ENCODE results near the gene SH3GL1.
A peak's percentile ranks its signal among the peaks of the same experiment; 100 is the strongest.
"Not testable (repeated sequence)": the region's sequence is repeated elsewhere in the genome, so short reads cannot be mapped to it uniquely, and the experiment has no call there.

Gene SH3GL1

GRCh38 chr19:4343370-4344307, 56.7 kb downstream of the SH3GL1 start, which contains the start of gene MPND:
Gene MPND, plus strand, starts transcription at chr19:4343562. Its CDS starts 32 bp downstream, at chr19:4343594.
- Mint-ChIP-seq H3K36me3 (ENCODE audit: low read depth) (peaks cover 28% of the 10 kb centered on the region), H3K27ac (peak within 1 kb of the TSS; percentile 97), H3K4me1 (ENCODE audit: low read depth) (peaks cover 28% of the 10 kb centered on the region), H3K27me3 (no peaks in the 10 kb centered on the region), H3K4me3 (peak within 1 kb of the TSS; percentile 90), H3K9me3 (no peaks in the 10 kb centered on the region)
- DNase-seq = peak; percentile 96

- Mint-ChIP-seq H3K9me3 (no peaks in the 10 kb centered on the region), H3K4me3 (peak overlapping the region; percentile 90), H3K27me3 (no peaks in the 10 kb centered on the region), H3K27ac (peak overlapping the region; percentile 97), H3K4me1 (ENCODE audit: low read depth) (peaks cover 35% of the 10 kb centered on the region), H3K36me3 (ENCODE audit: low read depth) (peaks cover 22% of the 10 kb centered on the region)
- peak; percentile 91 for DNase-seq
Measured at GRCh38 chr19:4342615-4343369, 57.6 kb downstream of the SH3GL1 start.

- Mint-ChIP-seq H3K27ac (peak overlapping the region; percentile 97), H3K4me3 (peak overlapping the region; percentile 90), H3K27me3 (no peaks in the 10 kb centered on the region), H3K4me1 (ENCODE audit: low read depth) (peaks cover 36% of the 10 kb centered on the region), H3K9me3 (no peaks in the 10 kb centered on the region), H3K36me3 (ENCODE audit: low read depth) (peaks cover 17% of the 10 kb centered on the region)
- no peak for DNase-seq
Measured at GRCh38 chr19:4342314-4342614, 58.1 kb downstream of the SH3GL1 start.

GRCh38 chr19:4338441-4339355, 61.6 kb downstream of the SH3GL1 start, which contains the start of gene STAP2:
Gene STAP2, minus strand, starts transcription at chr19:4338827. Its CDS starts 74 bp downstream, at chr19:4338753.
- H3K27me3 Mint-ChIP-seq = no peaks in the 10 kb centered on the region
- H3K9me3 Mint-ChIP-seq = peaks cover 8% of the 10 kb centered on the region
- peak within 1 kb of the TSS; percentile 88 for H3K27ac Mint-ChIP-seq
- DNase-seq = peak; percentile 65
- H3K4me3 Mint-ChIP-seq = peak within 1 kb of the TSS; percentile 85
- peaks cover 2% of the 10 kb centered on the region for H3K36me3 Mint-ChIP-seq (ENCODE audit: low read depth)
- H3K4me1 Mint-ChIP-seq (ENCODE audit: low read depth) = peaks cover 25% of the 10 kb centered on the region

- Mint-ChIP-seq H3K36me3 (ENCODE audit: low read depth) (peaks cover 2% of the 10 kb centered on the region), H3K4me3 (peak overlapping the region; percentile 85), H3K27ac (peak overlapping the region; percentile 88), H3K27me3 (no peaks in the 10 kb centered on the region), H3K9me3 (peaks cover 8% of the 10 kb centered on the region), H3K4me1 (ENCODE audit: low read depth) (peaks cover 22% of the 10 kb centered on the region)
- peak; percentile 61 for DNase-seq
Measured at GRCh38 chr19:4337906-4338440, 62.4 kb downstream of the SH3GL1 start.

GRCh38 chr19:4334929-4335570, 65.3 kb downstream of the SH3GL1 start:
- H3K27me3 Mint-ChIP-seq = no peaks in the 10 kb centered on the region
- H3K27ac Mint-ChIP-seq = no peak overlapping the region
- H3K9me3 Mint-ChIP-seq = peaks cover 8% of the 10 kb centered on the region
- H3K36me3 Mint-ChIP-seq (ENCODE audit: low read depth) = peaks cover 5% of the 10 kb centered on the region
- no peak overlapping the region for H3K4me3 Mint-ChIP-seq
- peaks cover 18% of the 10 kb centered on the region for H3K4me1 Mint-ChIP-seq (ENCODE audit: low read depth)
- DNase-seq = no peak

GRCh38 chr19:4329858-4330257, 70.5 kb downstream of the SH3GL1 start:
- no peak for DNase-seq
- H3K27me3 Mint-ChIP-seq = no peaks in the 10 kb centered on the region
- peak overlapping the region; percentile 52 for H3K4me3 Mint-ChIP-seq
- H3K4me1 Mint-ChIP-seq (ENCODE audit: low read depth) = peaks cover 32% of the 10 kb centered on the region
- H3K36me3 Mint-ChIP-seq (ENCODE audit: low read depth) = peaks cover 15% of the 10 kb centered on the region
- peaks cover under 1% of the 10 kb centered on the region for H3K9me3 Mint-ChIP-seq
- peak overlapping the region; percentile 37 for H3K27ac Mint-ChIP-seq

- DNase-seq = peak; percentile 74
- Mint-ChIP-seq H3K4me3 (peak overlapping the region; percentile 92), H3K36me3 (ENCODE audit: low read depth) (peaks cover 15% of the 10 kb centered on the region), H3K27ac (peak overlapping the region; percentile 94), H3K4me1 (ENCODE audit: low read depth) (peaks cover 32% of the 10 kb centered on the region)
- H3K27me3 Mint-ChIP-seq, H3K9me3 Mint-ChIP-seq: not testable (repeated sequence)
Measured at GRCh38 chr19:4328991-4329681, 71.2 kb downstream of the SH3GL1 start.

- DNase-seq = peak; percentile 98
- Mint-ChIP-seq H3K27me3 (no peaks in the 10 kb centered on the region), H3K4me1 (ENCODE audit: low read depth) (peaks cover 32% of the 10 kb centered on the region), H3K36me3 (ENCODE audit: low read depth) (peaks cover 15% of the 10 kb centered on the region), H3K9me3 (no peaks in the 10 kb centered on the region), H3K27ac (peak overlapping the region; percentile 94), H3K4me3 (peak overlapping the region; percentile 92)
Measured at GRCh38 chr19:4328243-4328990, 71.9 kb downstream of the SH3GL1 start.

GRCh38 chr19:4327877-4328242, 72.5 kb downstream of the SH3GL1 start:
- Mint-ChIP-seq H3K4me3 (peak overlapping the region; percentile 67), H3K27me3 (no peaks in the 10 kb centered on the region), H3K4me1 (ENCODE audit: low read depth) (peaks cover 32% of the 10 kb centered on the region), H3K9me3 (no peaks in the 10 kb centered on the region), H3K27ac (peak overlapping the region; percentile 52), H3K36me3 (ENCODE audit: low read depth) (peaks cover 15% of the 10 kb centered on the region)
- DNase-seq = no peak

- Mint-ChIP-seq H3K4me3 (peak overlapping the region; percentile 67), H3K4me1 (ENCODE audit: low read depth) (peaks cover 32% of the 10 kb centered on the region), H3K9me3 (no peaks in the 10 kb centered on the region), H3K36me3 (ENCODE audit: low read depth) (peaks cover 15% of the 10 kb centered on the region), H3K27ac (peak overlapping the region; percentile 40), H3K27me3 (no peaks in the 10 kb centered on the region)
- DNase-seq = peak; percentile 84
Measured at GRCh38 chr19:4327252-4327876, 73.0 kb downstream of the SH3GL1 start.

GRCh38 chr19:4326837-4327251, 73.5 kb downstream of the SH3GL1 start:
- peak; percentile 52 for DNase-seq
- H3K27me3 Mint-ChIP-seq = no peaks in the 10 kb centered on the region
- H3K9me3 Mint-ChIP-seq = no peaks in the 10 kb centered on the region
- H3K27ac Mint-ChIP-seq = no peak overlapping the region
- H3K36me3 Mint-ChIP-seq (ENCODE audit: low read depth) = peaks cover 15% of the 10 kb centered on the region
- H3K4me3 Mint-ChIP-seq = peak overlapping the region; percentile 67
- H3K4me1 Mint-ChIP-seq (ENCODE audit: low read depth) = peaks cover 32% of the 10 kb centered on the region
